Measurements from ENCODE around the gene NCOA7. TPM values are rescaled to one million over a fixed set of nuclear protein-coding genes. Genes with fewer than 3 reads are reported as not detected.

Gene NCOA7
- total RNA-seq, 1 experiment from 2014 or later: 9.4 TPM

DNA sequence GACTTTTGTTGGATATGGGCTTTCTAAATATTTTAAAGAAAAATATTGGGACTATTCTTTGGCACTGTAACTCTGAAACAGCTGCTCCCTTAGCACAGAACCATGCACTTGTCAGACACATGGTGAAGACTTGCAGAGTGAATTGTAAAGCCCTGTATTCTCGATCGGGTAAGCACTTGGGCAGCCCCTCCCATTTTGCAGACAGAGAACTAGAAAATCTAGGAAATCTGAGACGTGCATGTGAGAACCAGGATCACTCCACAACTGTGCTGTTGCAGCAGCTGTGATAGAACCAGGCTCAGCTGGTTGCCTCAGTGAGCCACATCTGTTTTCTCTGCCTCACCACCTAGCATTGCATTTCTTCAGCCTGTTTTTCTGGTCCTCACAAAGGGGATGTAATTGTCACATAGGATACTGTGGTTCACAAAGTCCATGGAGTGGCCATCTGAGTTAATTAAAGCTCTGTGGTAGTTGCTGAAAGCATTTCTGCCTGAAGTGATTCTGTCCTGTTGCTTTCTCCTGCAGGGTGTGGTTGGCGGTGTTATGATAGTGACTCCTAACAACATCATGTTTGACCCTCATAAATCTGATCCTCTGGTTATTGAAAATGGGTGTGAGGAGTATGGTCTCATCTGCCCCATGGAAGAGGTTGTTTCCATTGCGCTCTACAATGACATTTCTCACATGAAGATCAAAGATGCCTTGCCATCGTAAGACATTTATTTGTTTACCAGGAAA is 94.0 kb downstream of the NCOA7 start:
- WGBS (ENCODE audit: extremely low coverage, insufficient read length, low lambda C conversion rate): no CpG with 5 or more reads among the region's 6 CpGs
- Mint-ChIP-seq H3K36me3 (ENCODE audit: insufficient read depth in 1 of 3, low read depth in 3 of 3) (peaks cover 0 to 10% (median 5%) of the 10 kb centered on the region in 3 experiments; a peak in 6 of 7 replicates), H3K27me3 (ENCODE audit: low read depth) (no peaks in the 10 kb centered on the region), H3K27ac (no peak overlapping the region; a peak in 1 of 7 replicates), H3K4me3 (no peak overlapping the region), H3K9me3 (no peaks in the 10 kb centered on the region), H3K4me1 (peaks cover 4 to 9% of the 10 kb centered on the region in 2 experiments)
- no peak overlapping the region for H3K14ac ChIP-seq (ENCODE audit: insufficient read depth, low read length)
- no peak overlapping the region for H3K4ac ChIP-seq (ENCODE audit: low read depth, low read length)
- no peaks in the 10 kb centered on the region for H3K23me2 ChIP-seq (ENCODE audit: insufficient read length, low read depth, low read length, poor library complexity, severe bottlenecking)
- H3K27me3 ChIP-seq (ENCODE audit: insufficient read depth, low read length): no peaks in the 10 kb centered on the region
- H2BK12ac ChIP-seq (ENCODE audit: insufficient read length, low read depth, low read length): no peak overlapping the region
- H4K91ac ChIP-seq (ENCODE audit: insufficient read length, low read depth, low read length): no peak overlapping the region
- no peak overlapping the region for H2BK20ac ChIP-seq (ENCODE audit: low read depth, low read length, poor library complexity, severe bottlenecking)
- no peaks in the 10 kb centered on the region for H3K4me1 ChIP-seq (ENCODE audit: insufficient read depth, low read length)
- H3K9me3 ChIP-seq (ENCODE audit: control insufficient read depth, low read depth, low read length): no peaks in the 10 kb centered on the region
- no peak overlapping the region for H2BK15ac ChIP-seq (ENCODE audit: low read depth, low read length)
- no peak overlapping the region for H2BK120ac ChIP-seq (ENCODE audit: low read depth, low read length, poor library complexity, severe bottlenecking)
- no peak for DNase-seq
- H3K79me2 ChIP-seq (ENCODE audit: insufficient read depth, low read length): no peaks in the 10 kb centered on the region
- no peak overlapping the region for H4K8ac ChIP-seq (replicated peaks; ENCODE audit: insufficient read length, low read depth, low read length)
- no peak overlapping the region for H3K4me2 ChIP-seq (ENCODE audit: insufficient read depth, insufficient read length, low read length)
- no peak overlapping the region for H3K18ac ChIP-seq (ENCODE audit: insufficient read length, low read depth, low read length)
- H3T11ph ChIP-seq (ENCODE audit: low read length): no peak overlapping the region
- TF ChIP-seq, protein P1, sequence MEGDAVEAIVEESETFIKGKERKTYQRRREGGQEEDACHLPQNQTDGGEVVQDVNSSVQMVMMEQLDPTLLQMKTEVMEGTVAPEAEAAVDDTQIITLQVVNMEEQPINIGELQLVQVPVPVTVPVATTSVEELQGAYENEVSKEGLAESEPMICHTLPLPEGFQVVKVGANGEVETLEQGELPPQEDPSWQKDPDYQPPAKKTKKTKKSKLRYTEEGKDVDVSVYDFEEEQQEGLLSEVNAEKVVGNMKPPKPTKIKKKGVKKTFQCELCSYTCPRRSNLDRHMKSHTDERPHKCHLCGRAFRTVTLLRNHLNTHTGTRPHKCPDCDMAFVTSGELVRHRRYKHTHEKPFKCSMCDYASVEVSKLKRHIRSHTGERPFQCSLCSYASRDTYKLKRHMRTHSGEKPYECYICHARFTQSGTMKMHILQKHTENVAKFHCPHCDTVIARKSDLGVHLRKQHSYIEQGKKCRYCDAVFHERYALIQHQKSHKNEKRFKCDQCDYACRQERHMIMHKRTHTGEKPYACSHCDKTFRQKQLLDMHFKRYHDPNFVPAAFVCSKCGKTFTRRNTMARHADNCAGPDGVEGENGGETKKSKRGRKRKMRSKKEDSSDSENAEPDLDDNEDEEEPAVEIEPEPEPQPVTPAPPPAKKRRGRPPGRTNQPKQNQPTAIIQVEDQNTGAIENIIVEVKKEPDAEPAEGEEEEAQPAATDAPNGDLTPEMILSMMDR (conservative IDR thresholded peaks at IDR 0.05): no peak
- no peaks in the 10 kb centered on the region for H4K20me1 ChIP-seq (ENCODE audit: control insufficient read depth, insufficient read depth, insufficient read length)
- no peak overlapping the region for H3K9ac ChIP-seq (ENCODE audit: extremely low read depth, insufficient read length, low read length)
- H4K5ac ChIP-seq (ENCODE audit: insufficient read length, low read depth, low read length): no peak overlapping the region
- no peak overlapping the region for H3K23ac ChIP-seq (ENCODE audit: insufficient read length, low read depth, low read length)
- H2AK5ac ChIP-seq (ENCODE audit: insufficient read length, low read length): no peak overlapping the region
- no peaks in the 10 kb centered on the region for H3K79me1 ChIP-seq (ENCODE audit: insufficient read depth, low read depth, low read length, poor library complexity, severe bottlenecking)
- H3K27ac ChIP-seq (ENCODE audit: insufficient read length, low read depth, low read length): no peak overlapping the region
- no peak overlapping the region for H2BK5ac ChIP-seq (ENCODE audit: insufficient read length, low read length)
- H2AFZ ChIP-seq (ENCODE audit: low read length): no peak overlapping the region
- no peak overlapping the region for H3K56ac ChIP-seq (ENCODE audit: insufficient read length, low read depth, low read length)
